Suprapubic skin (tissue), 4 donors: ENCODE data around the gene RNASE8. TPM values are rescaled to one million over a fixed set of nuclear protein-coding genes. Genes with fewer than 3 reads are reported as not detected.

Source experiments
- DNase-seq, 2 donors: peaks; one replicate each; pipeline ENCODE4 v3.0.0-alpha.2; 2019; ENCODE audit warnings: low spot score in 2 of 2
- H3K27ac ChIP-seq: fragments of 200-600 bp; sonication (generic); one replicate; pipeline ENCODE4 v1.5.1; 2019
- H3K27me3 ChIP-seq: fragments of 200-600 bp; sonication (generic); one replicate; pipeline ENCODE4 v1.5.1; 2019
- H3K36me3 ChIP-seq: fragments of 200-600 bp; sonication (generic); one replicate; pipeline ENCODE4 v1.5.1; 2019
- H3K4me1 ChIP-seq: fragments of 200-600 bp; sonication (generic); one replicate; pipeline ENCODE4 v1.5.1; 2019
- H3K4me3 ChIP-seq: fragments of 200-600 bp; sonication (generic); one replicate; pipeline ENCODE4 v1.5.1; 2019; ENCODE audit warnings: mild to moderate bottlenecking
- H3K9me3 ChIP-seq: fragments of 200-600 bp; sonication (generic); one replicate; pipeline ENCODE4 v1.5.1; 2019
- CTCF ChIP-seq, 2 donors: fragments of 200-600 bp in 1 of 2; fragments of 450-650 bp in 1 of 2; sonication (generic) in 1 of 2; IDR thresholded peaks; one replicate each; pipeline ENCODE4 v1.5.1; 2016 to 2019; ENCODE audit warnings: antibody characterized with exemption in 2 of 2, mild to moderate bottlenecking in 1 of 2, moderate library complexity in 1 of 2
- EP300 ChIP-seq: sonication (generic); formaldehyde crosslinking; IDR thresholded peaks from one replicate; pipeline ENCODE4 v1.6.1; 2017; ENCODE audit warnings: antibody characterized with exemption
- POLR2A ChIP-seq, 2 donors: fragments of 450-650 bp; IDR thresholded peaks; one replicate each; pipeline ENCODE4 v1.6.1; 2017; ENCODE audit warnings: antibody characterized with exemption in 2 of 2, mild to moderate bottlenecking in 2 of 2, moderate library complexity in 2 of 2
- POLR2AphosphoS5 ChIP-seq, 3 donors: sonication (generic); formaldehyde crosslinking; IDR thresholded peaks; one replicate each; pipeline ENCODE4 v1.6.1; 2017; ENCODE audit warnings: antibody characterized with exemption in 3 of 3
- WGBS: methylation state at CpG from one replicate; pipeline ENCODE4 v1.1.5; 2018; 5-methylcytosine and 5-hydroxymethylcytosine counted together
- total RNA-seq, 4 donors: library from RNA; depleted of rRNA; stranded (reverse); fragments of >200 nt; gene quantifications; one replicate each; pipeline ENCODE4 v1.1.0, GENCODE V29; 2016

RNASE8 gene
- total RNA-seq, 4 donors from 2014 or later: not detected

GRCh38 chr14:21077672-21078071, 20.1 kb downstream of the RNASE8 start:
- 75% methylated on average over 2 of the region's 2 CpGs for WGBS
- Histone ChIP-seq H3K4me1 (peaks cover 2% of the 10 kb centered on the region), H3K27me3 (no peaks in the 10 kb centered on the region), H3K4me3 (no peak overlapping the region), H3K36me3 (peaks cover 67% of the 10 kb centered on the region), H3K27ac (no peak overlapping the region), H3K9me3 (no peaks in the 10 kb centered on the region)
- no peak for DNase-seq
- TF ChIP-seq POLR2AphosphoS5 (IDR thresholded peaks at IDR 0.05): no peak
- no peak for TF ChIP-seq POLR2A (IDR thresholded peaks at IDR 0.05)
- TF ChIP-seq EP300: no peak
- TF ChIP-seq CTCF (IDR thresholded peaks at IDR 0.05): no peak

- no peaks in the 10 kb centered on the region for H3K4me1 ChIP-seq
- WGBS: 96% methylated on average over 5 of the region's 5 CpGs
- TF ChIP-seq EP300 (no peak), POLR2AphosphoS5 (IDR thresholded peaks at IDR 0.05) (no peak)
- no peak overlapping the region for H3K4me3 ChIP-seq
- H3K27me3 ChIP-seq: no peaks in the 10 kb centered on the region
- H3K27ac ChIP-seq: no peak overlapping the region
- no peaks in the 10 kb centered on the region for H3K9me3 ChIP-seq
- H3K36me3 ChIP-seq: peaks cover 71% of the 10 kb centered on the region
- DNase-seq: no peak
Measured at GRCh38 chr14:21078287-21078686, 20.7 kb downstream of the RNASE8 start.

- no peak overlapping the region for H3K4me3 ChIP-seq
- no peaks in the 10 kb centered on the region for H3K27me3 ChIP-seq
- H3K9me3 ChIP-seq: no peaks in the 10 kb centered on the region
- DNase-seq: no peak
- H3K27ac ChIP-seq: no peak overlapping the region
- H3K4me1 ChIP-seq: no peaks in the 10 kb centered on the region
- H3K36me3 ChIP-seq: peaks cover 74% of the 10 kb centered on the region
- TF ChIP-seq POLR2A (IDR thresholded peaks at IDR 0.05) (no peak), POLR2AphosphoS5 (IDR thresholded peaks at IDR 0.05) (no peak), EP300 (no peak), CTCF (IDR thresholded peaks at IDR 0.05) (no peak)
- WGBS: 85% methylated on average over 10 of the region's 10 CpGs
Measured at GRCh38 chr14:21078726-21079125, 21.1 kb downstream of the RNASE8 start.

GRCh38 chr14:21081521-21082142, 24.0 kb downstream of the RNASE8 start:
- H3K9me3 ChIP-seq: no peaks in the 10 kb centered on the region
- no peaks in the 10 kb centered on the region for H3K27me3 ChIP-seq
- no peak for DNase-seq
- no peak overlapping the region for H3K27ac ChIP-seq
- no peak overlapping the region for H3K4me3 ChIP-seq
- peaks cover 75% of the 10 kb centered on the region for H3K36me3 ChIP-seq
- WGBS: 89% methylated on average over 9 of the region's 30 CpGs
- no peak for TF ChIP-seq EP300
- no peak for TF ChIP-seq POLR2AphosphoS5 (IDR thresholded peaks at IDR 0.05)
- TF ChIP-seq CTCF (IDR thresholded peaks at IDR 0.05): no peak
- no peak for TF ChIP-seq POLR2A (IDR thresholded peaks at IDR 0.05)
- H3K4me1 ChIP-seq: peaks cover 13% of the 10 kb centered on the region

GRCh38 chr14:21083565-21084325, 26.1 kb downstream of the RNASE8 start:
- H3K27me3 ChIP-seq: no peaks in the 10 kb centered on the region
- H3K27ac ChIP-seq: no peak overlapping the region
- H3K9me3 ChIP-seq: no peaks in the 10 kb centered on the region
- WGBS: 41% methylated on average over 10 of the region's 11 CpGs
- H3K4me3 ChIP-seq: no peak overlapping the region
- peaks cover 72% of the 10 kb centered on the region for H3K36me3 ChIP-seq
- peaks cover 17% of the 10 kb centered on the region for H3K4me1 ChIP-seq
- DNase-seq: no peak
- no peak for TF ChIP-seq POLR2AphosphoS5 (IDR thresholded peaks at IDR 0.05)
- no peak for TF ChIP-seq CTCF (IDR thresholded peaks at IDR 0.05)
- TF ChIP-seq EP300: no peak
- TF ChIP-seq POLR2A (IDR thresholded peaks at IDR 0.05): no peak
